NCI-H69 (cell line): Measurements from ENCODE around the gene SPIN2B.
"Not testable (repeated sequence)": the region's sequence is repeated elsewhere in the genome, so short reads cannot be mapped to it uniquely, and the experiment has no call there.

Experiments
- DNase-seq: peaks from one replicate; lab custom pipeline; 2025; lab: John Stamatoyannopoulos, UW

Gene SPIN2B

DNA sequence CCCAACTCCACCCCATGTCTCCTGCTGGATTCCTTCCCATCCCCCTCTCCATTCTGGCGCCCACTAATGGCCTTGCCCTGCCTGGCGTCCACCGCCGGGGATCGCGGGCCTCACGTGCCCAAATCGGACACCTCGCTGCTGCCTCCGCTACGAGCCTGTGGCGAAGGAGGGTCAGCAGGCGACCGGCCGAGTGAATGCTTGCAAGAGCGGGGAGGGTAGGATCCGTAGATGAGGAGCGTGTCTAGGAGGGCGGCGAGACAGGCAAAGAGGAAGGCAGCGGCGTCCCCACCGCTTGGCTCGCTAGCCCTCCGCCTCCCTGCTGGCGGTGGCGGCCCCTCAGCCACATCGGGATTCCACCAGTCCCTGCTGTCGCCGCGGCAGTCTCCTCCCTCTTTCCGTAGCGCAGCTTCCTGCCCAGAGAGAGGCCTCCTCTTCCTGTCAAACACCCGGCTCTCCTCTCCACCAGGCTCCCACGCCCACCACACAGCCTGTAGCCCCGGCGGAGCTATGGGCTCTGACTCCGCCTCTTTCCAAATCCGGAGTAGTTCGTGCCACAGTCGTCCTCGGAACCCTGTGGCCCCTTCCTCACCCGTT lies at the start of gene SPIN2B:
Gene SPIN2B (minus strand): TSS at position 387 of the 594 bp plus-strand sequence.
- DNase-seq = peak; percentile 5

DNA sequence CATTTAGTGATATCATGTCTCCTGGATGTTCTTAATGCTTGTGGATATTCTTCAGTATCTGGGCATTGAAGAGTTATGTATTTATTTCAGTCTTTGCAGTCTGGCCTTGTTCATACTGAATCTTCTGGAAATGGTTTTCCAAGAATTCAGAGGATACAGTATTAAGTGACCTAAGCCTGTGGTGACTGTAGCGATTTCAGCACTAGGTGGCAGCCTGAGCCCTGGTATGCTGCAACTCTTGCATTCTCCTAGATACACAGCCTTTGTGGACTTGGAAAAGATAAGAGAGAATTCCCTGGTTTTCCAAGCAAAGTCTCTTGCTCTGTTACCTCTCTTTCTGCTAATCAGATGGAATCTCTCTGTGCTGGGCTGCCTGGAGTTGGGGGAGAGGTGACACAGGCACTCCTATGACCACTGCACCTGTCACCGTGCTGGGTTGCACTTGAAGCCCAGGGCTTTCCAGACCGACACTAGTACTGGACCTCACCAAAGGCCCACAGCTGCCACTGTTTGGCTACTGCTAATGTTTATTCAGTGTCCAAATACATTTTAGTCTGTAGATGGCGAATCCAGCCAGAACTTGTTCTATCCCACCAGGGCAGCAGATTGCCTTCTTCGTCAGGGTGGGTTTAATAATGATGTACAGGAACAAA lies 35.2 kb upstream of the SPIN2B start:
- DNase-seq = no peak

DNA sequence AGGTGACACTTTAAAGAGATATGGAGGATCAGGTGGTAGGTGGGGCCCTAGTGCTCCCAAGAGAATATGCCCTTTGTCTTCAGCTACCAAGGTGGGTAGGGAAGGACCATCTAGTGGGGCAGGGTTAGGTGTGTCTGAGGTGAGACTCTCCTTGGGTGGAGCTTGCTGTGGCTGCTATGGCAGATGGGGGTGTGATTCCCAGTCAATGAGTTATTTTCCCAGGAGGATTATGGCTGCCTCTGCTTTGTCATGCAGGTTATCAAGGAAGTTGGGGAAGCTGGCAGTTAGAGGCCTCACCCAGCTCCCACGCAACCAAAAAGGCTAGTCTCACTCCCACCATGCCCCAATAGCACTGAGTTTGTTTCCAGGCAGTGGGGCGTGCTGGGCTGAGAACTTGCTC lies 33.8 kb upstream of the SPIN2B start:
- no peak for DNase-seq

DNA sequence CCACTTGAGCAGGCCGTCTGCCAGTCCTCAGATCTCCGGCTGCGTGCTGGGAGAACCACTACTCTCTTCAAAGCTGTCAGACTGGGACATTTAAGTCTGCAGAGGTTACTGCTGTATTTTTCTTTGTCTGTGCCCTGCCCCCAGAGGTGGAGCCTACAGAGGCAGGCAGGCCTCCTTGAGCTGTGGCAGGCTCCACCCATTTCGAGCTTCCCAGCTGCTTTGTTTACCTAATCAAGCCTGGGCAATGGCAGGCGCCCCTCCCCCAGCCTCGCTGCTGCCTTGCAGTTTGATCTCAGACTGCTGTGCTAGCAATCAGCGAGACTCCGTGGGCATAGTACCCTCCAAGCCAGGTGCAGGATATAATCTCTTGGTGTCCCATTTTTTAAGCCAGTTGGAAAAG lies 30.9 kb upstream of the SPIN2B start:
- not testable (repeated sequence) for DNase-seq

DNA sequence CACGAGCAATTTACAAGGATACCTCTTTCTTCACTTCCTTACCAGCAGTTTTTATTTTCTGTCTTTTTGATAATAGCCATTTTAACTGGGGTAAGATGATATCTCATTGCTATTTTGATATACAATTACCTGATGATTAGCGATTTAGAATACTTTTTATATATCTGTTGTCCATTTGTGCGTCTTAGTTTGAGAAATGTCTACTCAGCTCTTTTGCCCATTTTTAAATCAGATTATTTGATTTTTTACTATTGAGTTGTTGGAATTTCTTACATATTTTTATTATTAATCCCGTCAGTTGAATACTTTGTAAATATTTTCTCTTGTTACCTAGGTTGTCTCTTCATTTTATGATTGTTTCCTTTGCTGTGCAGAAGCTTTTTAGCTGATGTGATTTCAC lies 17.3 kb upstream of the SPIN2B start:
- no peak for DNase-seq

DNA sequence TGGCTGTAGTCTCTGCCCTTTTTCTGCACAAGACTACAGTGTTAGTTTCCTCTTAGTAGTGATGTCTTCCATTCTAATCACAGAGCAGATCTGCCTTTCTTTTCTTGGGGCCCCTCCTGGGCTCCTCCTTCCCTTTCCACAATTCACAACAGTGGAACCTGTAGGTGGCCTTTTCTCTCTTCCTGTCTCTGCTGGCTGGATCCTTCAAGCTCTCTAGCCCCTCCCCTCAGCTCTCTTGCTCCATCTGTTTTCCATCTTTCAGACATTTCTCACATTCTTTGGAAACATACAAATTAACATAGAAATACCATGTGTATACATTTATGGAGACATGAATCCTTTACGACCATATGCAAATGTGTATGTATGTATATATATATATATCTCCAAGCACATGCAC lies 16.2 kb upstream of the SPIN2B start:
- DNase-seq = no peak

DNA sequence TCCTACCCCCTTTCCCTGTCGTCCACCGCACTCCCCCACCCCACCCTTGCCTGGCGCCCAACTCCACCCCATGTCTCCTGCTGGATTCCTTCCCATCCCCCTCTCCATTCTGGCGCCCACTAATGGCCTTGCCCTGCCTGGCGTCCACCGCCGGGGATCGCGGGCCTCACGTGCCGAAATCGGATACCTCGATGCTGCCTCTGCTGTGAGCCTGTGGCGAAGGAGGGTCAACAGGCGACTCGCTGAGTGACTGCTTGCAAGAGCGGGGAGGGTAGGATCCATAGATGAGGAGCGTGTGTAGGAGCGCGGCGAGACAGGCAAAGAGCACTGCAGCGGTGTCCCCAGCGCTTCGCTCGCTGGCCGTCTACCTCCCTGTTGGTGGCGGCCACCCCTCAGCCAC lies 15.7 kb upstream of the SPIN2B start, which contains the start of gene SPIN2A:
Gene SPIN2A (minus strand): TSS at position 325 of the 400 bp plus-strand sequence. CDS start 800 bp downstream, outside the sequence.
- not testable (repeated sequence) for DNase-seq

DNA sequence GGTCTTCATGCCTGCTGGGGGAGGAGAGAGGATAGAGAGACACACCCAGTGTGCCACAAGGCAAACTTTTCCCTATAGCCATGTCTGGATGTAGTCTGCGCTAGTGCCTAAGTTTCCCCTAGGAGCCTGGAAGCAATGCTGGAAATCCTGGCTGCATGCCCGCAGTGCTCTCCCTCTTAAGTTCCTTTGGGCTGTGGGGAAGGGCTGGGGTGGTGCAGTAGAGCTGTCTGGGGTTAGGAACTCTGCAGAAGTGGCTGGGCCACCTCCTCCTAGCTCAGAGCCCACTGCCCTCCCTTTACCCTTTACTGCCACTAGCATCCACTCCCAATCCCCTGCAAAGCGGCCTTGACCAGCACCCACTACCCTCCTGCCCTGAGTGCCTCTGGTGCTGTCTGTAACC lies 15.2 kb upstream of the SPIN2B start:
- DNase-seq = not testable (repeated sequence)

DNA sequence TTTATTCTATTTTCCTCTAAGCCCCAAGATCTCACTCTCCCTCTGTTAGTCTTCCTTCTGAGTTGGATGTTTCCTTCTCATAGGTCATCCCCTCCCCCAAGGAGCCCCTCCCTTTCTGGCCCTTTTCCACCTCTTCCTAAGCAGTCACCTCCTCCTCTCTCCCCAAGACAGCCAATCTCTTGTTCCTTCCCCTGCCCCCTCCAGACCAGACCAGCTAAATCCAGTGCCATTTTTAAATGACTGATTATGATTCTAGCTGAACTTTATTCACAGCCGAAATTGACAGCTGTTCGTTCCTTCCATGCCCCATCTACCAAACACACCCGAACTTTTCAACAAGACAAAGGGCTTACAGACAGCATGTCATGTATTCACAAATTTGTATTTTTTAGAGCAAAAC lies 13.9 kb upstream of the SPIN2B start:
- DNase-seq = no peak

DNA sequence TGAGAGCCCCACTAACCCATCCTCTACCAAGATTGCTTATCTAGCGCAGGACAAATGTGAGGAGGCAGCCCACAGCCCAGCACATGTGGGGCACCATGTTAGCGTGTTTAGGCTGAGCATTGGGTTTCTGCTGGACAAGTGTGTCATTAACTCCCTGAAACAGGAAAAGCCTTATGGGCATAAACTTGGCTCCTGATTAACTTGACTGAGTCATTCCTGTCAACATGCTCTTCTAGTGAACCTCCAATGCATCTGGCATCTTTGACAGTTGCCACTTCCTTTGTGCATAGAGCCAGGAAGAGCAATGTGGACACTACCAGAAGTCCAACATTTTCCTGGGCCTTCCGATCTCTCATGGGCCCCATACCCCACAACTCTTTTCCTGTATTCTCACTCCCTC lies 13.4 kb upstream of the SPIN2B start:
- DNase-seq = no peak

DNA sequence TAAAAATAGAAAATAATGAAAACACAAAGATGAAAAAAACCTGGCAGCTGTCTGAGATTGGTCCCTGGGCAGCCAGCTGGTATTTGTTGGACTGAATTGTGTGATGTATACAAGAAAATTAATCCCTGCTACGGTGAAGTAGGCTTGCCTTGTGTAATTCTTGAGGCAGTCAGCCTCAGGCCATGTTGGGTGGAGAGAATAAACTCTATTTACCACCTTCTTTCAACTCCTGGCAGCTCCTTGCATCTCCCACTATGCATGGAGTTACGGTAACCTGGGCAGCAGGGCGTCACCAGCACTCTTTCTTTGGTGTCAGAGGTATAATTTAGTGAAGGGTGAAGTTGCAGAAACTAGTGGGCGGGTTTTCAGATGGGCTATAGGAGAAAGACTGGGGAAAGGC lies 12.4 kb upstream of the SPIN2B start:
- no peak for DNase-seq

DNA sequence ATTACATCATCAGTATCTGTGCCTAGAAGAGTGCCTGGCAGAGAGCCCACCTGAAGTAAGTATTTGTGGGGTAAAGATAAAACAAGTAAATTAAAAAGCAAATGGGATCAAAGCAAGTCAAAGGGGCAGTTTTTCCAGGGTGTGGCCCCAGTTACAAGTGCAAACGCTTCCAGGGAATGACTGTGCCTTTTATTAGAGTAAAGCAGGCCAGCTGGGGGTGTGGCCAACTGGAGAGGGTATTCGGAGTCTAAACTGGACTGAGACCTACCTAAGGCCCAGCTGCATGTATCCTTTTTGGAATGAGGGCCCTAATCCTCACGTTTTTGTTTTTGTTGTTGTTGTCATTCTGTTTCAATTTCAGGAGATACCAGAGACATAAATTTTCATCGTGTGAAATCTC lies 11.9 kb upstream of the SPIN2B start:
- not testable (repeated sequence) for DNase-seq

DNA sequence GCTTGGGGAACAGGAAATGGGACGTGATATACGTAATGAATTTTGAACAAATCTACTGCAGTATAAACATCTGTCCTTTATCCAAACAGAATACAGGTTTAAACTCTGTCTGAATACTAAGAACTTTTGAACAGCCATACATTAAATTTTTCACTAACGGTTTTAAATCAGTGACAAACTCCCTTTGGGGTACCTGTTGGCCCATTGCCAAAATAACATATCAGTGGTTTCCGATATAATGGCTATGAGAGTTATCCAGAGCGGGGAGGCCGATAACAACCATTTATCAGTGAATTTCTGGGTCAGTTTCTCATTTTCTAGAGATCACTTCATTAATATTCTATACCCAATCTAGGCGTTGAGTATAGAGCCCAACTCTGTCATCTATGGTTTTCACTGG lies 10.7 kb upstream of the SPIN2B start:
- no peak for DNase-seq

DNA sequence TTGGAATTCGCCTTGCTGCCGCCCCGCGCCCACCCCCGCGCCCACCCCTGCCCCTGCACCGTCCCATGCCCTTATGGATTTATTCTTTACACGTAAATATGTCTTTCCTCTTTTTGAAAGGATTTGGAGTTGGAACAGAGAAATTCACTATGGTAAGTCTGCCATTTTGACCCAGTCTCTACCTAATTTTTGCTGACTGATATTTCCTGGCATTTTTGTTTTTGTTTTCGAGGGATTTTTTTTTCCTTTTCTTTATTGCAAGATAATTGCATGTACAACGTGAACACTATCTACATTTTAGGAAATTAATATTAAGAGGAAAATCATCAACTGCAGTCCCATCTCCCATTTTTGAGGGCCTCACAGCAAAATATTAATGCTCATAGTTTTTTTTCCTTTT lies 468 bp upstream of the SPIN2B start:
- no peak for DNase-seq

DNA sequence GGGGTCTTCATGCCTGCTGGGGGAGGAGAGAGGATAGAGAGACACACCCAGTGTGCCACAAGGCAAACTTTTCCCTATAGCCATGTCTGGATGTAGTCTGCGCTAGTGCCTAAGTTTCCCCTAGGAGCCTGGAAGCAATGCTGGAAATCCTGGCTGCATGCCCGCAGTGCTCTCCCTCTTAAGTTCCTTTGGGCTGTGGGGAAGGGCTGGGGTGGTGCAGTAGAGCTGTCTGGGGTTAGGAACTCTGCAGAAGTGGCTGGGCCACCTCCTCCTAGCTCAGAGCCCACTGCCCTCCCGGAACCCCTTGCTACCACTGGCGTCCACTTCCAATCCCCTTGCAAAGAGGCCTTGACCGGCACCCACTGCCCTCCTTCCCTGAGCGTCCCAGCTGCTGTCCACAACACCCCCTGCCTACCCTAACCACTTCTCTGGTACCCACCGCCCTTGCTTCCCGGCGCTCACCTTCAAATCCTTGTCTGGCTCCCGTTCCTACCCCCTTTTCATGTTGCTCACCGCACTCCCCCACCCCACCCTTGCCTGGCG lies 658 bp downstream of the SPIN2B start:
- not testable (repeated sequence) for DNase-seq

DNA sequence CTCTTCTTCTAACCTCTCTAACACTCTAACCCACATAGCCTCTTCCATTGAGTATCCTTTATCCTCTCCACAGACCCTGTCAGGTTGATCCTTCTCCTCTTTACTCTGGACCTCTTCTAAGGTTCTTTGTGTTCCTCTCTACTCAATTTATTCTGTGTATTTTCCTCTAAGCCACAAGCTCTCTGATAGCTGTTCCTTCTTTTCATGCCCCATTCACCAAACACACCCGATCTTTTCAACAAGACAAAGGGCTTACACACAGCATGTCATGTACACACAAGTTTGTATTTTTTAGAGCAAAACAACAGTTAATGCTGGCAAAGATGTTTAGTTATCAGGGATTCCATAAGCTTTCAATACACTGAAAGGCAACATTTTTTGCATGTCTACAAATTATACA lies 1.9 kb downstream of the SPIN2B start:
- DNase-seq = no peak

DNA sequence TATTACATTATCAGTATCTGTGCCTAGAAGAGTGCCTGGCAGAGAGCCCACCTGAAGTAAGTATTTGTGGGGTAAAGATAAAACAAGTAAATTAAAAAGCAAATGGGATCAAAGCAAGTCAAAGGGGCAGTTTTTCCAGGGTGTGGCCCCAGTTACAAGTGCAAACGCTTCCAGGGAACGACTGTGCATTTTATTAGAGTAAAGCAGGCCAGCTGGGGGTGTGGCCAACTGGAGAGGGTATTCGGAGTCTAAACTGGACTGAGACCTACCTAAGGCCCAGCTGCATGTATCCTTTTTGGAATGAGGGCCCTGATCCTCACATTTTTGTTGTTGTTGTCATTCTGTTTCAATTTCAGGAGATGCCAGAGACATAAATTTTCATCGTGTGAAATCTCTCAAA lies 3.8 kb downstream of the SPIN2B start:
- not testable (repeated sequence) for DNase-seq

DNA sequence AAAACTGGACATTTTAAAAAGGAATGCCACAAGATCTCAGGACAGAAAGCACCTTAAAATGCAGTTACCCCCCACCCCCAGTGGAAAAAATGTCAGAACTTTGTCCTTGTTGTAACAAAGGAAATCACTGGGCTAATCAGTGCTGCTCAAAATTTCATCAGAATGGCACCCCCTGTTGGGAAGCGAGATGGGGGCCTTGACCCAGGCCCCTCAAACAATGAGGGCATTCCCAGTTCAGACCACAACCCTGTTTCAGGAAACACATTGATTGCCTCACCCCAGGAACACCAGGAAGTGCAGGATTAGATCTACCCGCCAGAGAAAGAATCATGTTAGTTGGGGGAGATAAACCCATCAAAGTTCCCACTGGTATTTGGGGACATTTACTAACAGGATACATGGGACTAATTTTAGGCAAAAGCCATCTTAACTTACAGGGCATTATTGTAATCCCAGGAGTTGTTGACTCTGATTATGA lies 16.4 kb downstream of the SPIN2B start:
- DNase-seq = no peak

DNA sequence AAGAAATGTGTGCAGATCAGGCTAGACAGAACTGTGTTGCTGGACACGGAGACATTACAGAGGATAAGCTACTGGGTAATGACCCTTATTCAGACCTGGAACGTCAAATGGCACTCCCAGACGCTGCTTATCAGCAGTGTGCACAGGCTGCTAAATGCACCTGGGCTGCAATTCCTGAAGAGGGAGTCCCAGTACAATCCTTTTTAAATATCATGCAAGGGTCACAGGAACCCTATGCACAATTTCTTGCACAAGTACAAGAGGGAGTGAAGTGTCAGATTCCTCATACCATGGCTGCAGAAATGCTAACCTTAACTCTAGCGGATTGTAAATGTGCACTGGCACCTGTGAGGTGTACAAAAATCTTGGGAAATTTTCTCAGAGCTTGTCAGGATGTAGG lies 16.9 kb downstream of the SPIN2B start:
- no peak for DNase-seq

DNA sequence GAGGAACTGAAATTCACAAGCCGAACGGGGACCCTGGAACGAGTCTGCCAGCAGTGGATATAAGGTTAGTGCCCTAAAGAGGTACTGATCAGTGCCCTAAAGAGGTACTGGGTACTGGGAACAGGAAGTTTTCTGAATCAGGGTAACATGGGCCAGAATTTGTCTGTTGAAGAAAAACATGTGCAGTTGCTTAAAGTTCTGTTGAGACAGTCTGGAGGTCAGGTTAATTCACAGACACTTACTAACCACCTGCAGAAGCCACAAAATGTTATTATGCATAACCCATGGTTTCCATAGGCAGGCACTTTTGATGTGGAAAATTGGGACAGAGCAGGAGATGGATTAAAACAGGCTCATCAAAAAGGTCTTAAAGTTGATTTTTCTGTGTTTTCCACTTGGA lies 17.9 kb downstream of the SPIN2B start:
- no peak for DNase-seq

DNA sequence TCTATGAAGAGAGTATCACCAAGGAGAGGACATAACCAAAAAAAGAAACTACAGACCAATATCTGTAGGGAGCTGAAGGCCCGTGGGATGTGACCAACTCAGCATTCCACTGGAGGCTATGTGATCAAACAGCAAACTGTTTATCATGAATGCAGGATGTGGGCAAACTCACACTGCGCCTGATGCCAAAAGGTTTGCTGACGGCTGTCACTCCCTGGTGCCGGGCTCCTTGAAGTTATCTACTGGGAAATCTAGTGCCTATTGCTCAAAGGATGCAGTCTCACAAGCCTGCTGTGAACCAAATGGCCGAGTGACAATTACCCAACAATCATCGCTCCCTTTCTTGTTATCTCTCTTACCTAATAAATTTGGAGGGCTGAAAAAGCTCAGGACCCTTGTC lies 18.4 kb downstream of the SPIN2B start:
- not testable (repeated sequence) for DNase-seq

DNA sequence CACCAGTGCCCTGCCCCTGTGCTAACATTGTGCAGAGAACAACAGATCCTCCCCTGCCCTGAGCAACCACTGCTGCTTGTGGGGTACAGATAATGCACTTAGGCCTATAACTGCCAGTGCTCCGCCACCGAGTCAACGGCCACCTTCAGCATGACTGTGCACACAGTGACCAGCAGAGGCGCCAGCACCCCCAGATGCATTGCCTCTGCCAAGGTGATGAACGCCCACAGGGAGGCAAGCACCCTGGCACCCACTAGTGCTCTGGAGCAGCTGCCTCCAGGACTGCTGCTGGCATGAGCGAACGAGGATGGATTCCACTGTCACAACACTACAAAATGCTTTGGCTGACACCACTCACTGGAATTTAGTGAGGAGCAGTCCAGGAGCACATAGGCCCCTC lies 38.2 kb downstream of the SPIN2B start:
- no peak for DNase-seq

DNA sequence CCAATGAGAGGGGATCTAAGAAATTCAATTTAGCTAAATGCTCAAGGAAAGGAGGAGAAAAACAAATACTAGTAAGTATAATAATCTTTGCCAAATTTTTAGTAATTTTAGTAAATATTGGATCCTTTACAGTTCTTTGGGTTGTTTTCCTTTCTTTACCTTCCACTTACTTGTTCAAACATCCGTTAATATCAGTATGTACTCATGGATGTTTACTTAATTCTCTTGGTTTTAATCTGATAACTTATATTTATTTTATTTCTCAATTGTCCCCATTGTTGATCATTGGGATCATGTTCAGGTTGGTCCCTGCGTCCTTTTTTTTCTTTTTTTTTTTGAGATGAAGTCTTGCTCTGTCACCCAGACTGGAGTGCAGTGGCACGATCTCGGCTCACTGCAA lies 46.9 kb downstream of the SPIN2B start:
- DNase-seq = no peak
